Hepatic stellate cell (primary cell): ENCODE measurements around the gene APCDD1.
"Not testable (repeated sequence)": the region's sequence is repeated elsewhere in the genome, so short reads cannot be mapped to it uniquely, and the experiment has no call there.

Experiments
- DNase-seq: peaks from one replicate; pipeline ENCODE4 v3.0.0; 2011; ENCODE audit warnings: low spot score

Gene APCDD1

DNA sequence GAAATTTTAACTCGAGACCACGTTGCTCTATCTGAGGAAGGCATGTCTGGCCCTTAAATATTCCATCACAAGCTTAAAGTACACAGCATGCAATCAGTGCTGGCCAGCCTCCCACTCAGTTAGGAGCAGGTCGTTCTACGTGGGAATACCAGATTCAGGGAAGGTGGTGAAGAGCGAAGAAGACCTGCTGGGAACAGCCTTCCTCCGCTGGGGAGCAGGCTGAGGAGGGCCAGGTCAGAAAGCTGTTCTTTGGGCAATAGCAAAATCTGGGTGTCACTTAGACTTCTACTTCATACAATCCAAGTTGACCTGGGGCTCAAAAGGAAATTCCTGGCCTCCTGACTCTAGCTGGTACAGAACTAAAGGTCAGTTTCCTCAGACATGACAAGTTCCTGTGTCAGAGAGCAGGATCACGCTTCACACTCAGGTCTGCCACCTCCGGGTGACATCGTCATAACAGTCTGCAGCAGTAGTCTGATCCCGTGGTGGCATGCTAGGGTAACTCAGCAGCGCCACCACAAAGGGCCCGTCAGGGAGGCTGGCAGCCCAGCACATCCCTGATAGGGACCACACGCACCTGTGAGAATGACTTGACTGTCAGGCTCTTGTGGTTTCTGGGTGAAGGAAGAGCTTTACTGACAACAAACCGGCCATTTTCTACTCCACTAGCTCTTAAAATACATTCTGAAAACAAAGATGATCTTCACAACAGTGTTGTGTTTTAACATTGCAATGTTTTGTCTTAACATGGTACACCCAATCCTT, 36.1 kb downstream of the APCDD1 start:
- DNase-seq: no peak

DNA sequence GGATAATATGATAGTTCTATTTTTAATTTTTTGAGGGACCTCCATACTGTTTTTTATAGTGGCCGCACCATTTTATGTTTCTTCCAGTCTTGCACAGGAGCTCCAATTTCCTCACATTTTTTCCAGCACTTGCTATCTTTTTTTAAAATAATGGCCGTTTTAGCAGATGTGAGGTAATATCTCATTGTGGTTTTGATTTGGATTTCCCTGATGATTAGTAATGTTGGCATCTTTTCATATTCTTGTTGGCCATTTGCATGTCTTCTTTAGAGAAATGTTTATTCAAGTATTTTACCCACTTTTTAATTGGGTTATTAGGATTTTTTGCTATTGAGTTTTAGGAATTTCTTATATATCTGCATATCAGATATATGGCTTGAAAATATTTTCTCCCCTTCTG, 41.5 kb downstream of the APCDD1 start:
- no peak for DNase-seq

DNA sequence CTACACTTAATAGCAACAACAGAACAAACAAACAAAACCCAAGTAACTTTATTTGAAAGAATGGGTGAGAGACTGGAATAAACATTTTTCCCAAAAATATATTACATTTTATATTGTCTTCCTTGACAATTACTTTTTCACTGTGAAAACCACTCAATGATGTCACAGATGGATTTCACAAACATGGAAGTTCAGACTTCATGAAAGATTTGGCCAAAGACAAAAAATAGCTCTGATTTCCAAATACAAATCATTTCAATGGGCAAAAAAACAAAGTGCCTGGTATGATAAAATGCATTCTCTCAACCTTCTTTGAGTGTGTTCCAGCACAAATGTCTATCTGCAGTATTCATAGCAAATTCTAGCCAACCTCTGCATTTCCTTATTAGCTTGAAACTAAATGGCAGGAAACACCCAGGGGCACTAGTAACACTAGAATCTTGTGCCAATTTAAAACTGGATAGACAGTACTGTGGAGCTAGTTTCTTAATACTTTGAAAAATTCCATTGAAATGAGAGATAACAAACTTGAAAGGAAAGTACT, 42.8 kb downstream of the APCDD1 start:
- DNase-seq: no peak

DNA sequence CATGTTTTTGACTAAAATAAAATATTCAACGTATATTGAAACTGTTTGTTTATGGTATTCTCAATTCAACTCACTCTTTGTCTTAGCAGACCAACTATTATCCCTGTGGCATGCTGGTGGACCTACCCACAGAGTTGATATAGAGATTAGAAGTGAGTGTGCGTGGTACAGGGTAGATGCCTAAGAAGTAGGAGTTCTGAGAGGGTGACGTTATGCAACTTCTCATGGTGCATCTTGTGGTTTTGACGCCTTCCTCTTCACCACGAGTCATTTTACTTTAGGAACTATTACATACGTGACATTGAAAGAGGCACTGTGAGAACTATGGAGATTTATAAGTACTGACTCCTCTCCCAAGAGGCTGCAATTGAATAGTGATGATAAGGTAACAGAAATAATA, 44.8 kb downstream of the APCDD1 start:
- DNase-seq: no peak

DNA sequence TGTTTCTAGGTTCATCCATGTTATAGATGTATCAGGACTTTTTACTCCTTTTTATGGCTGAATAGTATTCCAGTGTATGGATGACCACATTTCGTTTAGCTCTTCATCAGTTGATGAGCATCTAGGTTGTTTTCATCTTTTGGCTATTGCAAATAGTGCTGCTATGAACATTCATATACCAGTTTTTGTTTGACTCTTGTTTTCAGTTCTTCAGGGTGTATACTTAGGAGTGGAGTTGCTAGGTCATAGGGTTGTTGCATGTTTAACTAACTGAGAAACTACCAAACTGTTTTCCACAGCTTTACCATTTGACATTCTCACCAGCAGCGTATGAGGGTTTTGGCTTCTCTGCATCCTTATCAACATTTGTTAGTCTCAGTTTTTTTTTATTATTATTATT, 45.6 kb downstream of the APCDD1 start:
- DNase-seq: no peak

DNA sequence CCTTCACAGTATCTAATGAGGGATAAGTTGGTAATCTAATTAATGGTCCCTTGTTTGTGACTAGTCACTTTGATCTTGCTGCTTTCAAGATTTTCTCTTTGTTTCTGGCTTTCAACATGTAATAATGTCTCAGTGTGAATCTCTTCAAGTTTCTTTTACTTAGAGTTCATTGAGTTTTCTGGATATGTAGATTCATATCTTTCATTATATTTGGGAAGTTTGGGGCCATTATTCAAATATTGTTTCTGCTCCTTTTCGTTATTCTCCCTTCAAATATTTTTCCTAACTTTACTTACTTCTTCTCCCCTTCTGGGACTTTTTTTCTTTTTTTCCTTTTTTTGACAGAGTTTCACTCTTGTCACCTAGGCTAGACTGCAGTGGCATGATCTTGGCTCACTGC, 50.3 kb downstream of the APCDD1 start:
- no peak for DNase-seq

DNA sequence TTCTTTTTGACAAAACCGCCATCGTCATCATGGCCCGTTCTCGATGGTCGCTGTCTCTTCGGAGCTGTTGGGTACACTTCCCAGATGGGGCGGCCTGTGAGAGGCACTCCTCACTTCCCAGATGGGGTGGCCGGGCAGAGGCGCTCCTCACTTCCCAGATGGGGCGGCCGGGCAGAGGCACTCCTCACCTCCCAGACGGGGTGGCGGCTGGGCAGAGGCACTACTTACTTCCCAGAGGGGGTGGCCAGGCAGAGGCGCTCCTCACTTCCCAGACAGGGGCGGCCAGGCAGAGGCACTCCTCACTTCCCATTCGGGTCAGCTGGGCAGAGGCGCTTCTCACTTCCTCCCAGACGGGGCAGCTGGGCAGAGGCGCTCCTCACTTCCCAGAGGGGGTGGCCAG, 51.5 kb downstream of the APCDD1 start:
- not testable (repeated sequence) for DNase-seq

DNA sequence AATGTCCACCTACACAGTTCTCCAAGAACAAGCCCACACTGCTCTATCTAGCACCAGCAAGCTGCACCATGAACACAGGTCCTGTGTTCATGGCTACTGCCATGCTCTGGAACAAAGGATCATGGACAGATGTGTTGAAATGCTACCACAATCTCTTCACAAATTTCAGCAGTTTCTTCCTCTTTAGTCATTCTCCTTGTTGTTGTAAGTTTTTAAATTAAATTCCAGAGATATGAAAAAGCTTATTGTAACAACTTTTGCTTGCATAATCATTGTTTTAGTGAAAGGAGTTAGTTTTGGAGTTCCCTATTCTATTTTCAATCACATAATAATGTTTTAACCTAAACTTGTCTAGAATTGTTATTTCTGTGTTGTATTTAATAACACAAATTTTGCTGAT, 54.2 kb downstream of the APCDD1 start:
- no peak for DNase-seq

DNA sequence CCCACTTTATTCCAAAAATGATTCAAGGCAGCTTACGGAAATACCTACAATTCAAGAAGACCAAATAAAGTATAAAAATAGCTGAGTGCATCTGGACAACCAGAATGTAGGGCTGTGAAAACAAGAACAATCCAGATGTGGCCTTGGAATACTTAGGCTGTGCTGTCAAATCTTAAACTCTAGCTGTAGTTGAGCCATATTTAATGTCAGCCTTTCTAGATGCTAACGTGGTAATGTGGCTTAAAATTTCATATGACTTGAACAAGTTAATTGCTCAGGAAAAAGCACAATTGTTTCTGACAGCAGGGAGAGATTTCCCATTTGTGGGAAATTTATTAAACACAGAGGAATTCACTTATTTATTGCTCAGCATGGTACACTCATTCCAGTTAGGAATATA, 56.8 kb downstream of the APCDD1 start:
- DNase-seq: no peak

DNA sequence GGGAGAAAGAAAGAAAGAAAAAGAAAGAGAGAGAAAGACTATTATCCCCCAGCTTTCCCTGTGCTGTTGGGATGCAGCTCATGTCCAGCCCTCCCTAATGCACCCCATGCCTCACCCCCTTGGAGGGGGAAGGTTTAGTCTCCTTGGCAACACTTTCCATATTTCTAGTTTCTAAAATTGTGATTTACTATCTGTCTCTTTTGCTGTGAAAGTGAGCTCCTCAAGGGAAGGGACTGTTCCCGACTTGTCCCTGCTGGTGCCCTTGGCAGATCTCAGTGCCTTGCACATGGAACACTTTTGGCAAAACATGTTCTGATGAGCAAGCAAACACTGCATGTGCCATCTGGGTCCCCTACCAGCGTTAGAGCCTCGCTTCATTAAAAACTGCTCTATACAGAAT, 59.6 kb downstream of the APCDD1 start:
- no peak for DNase-seq

DNA sequence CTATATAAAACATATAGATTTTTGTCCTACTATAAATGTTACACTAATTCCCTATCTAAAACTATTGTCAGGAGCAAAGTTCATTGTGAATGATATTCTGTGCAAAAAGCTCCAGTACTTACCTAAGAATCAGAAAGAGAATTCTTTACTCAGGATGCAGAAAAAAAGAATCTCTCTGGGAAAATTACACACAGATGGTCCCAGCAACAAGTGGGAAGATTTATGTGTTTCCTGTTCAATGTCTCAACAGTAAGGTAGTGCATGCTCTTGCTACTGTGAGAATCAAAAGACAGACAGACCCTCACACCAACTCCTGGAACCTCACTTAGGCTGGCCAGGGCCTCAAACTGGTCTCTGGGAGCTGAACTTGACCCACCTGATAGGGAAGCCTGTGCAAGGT, 60.2 kb downstream of the APCDD1 start:
- DNase-seq: no peak

DNA sequence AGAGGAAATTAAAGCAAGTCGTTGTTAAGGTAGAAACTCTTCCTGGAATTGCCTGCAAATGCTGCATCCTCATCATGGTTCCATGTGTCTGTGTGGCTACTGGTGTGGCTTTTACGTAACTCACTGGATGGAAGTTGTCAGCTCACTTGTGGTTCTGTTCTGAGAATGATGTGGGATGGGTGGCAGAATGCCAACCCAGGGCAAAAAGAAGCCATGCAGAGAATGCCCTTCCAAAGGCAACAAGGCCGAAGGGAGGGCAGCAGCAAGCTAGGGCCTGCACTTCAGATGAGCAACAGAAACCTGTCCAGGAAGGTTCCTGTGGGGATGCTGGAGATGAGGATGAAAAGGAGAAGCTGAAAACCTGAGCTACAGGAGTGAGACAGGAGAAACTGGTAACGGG, 61.0 kb downstream of the APCDD1 start:
- DNase-seq: no peak

DNA sequence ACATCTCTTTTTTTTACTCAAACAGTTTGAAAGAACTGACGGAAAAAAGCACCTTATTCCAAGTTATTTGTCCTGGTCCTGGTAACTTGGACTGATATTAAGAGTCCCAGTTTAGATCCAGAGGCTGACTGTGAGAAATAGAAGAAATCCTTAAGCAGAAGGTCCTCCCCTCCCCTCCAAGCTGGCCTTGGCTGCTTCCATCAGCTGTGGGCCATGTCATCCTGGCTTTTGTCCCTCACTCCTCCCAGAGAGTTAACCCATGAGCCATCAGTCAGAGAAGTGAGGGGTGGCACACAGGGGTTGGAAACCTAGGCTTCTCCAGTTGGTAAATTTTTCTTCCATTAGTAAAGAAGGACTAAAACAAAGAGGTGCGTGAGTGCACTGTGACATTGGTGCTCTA, 61.6 kb downstream of the APCDD1 start:
- DNase-seq: no peak

DNA sequence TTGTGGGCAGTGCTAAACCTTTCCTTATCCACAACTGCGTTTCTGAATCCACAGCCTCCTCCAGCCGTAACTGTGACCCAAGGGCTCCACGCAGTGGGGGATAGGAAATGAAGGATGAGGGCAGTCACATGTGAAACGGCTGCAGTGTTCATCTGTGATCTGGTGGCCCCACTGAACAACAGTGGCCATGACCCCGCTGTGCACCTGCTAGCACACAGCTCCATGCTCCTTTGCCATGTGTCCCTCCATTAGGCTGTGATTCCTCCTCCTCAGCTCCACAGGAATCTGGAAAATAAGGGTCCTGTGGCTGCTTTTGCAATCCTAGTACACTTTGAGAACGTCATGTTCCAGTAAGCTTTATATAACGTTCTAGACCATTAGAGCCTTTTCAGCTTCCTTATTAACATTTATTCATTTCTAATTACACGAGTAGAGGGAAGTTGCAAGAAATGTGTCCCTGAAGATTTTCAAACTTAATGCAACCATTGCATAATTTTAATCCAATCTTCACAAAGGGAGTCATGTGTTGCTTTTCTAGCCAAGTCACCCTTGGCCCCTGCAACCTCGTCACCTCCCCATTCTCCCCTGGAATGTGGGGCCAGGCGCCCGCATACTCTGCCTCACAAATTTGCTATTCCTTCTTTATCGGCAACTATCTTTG, 64.3 kb downstream of the APCDD1 start:
- peak; percentile 42 for DNase-seq

DNA sequence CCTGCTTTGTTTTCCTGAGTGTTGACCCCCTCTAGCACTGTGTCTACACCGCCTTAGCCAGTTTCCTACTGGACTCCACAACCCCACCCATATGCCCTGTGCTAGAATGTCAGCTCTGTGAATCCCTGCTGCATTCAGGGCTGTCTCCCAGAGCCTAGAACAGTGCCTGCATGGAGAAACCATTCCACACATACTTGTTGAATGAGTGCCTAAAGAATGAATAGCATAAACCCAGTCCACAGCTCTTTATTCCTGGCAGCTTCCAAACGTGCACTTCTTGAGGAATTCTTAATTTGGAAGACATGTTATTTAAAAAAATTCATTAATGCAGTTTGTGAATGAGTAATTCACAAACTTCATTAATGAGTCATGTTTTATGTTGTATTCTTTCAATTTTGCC, 64.9 kb downstream of the APCDD1 start:
- no peak for DNase-seq

DNA sequence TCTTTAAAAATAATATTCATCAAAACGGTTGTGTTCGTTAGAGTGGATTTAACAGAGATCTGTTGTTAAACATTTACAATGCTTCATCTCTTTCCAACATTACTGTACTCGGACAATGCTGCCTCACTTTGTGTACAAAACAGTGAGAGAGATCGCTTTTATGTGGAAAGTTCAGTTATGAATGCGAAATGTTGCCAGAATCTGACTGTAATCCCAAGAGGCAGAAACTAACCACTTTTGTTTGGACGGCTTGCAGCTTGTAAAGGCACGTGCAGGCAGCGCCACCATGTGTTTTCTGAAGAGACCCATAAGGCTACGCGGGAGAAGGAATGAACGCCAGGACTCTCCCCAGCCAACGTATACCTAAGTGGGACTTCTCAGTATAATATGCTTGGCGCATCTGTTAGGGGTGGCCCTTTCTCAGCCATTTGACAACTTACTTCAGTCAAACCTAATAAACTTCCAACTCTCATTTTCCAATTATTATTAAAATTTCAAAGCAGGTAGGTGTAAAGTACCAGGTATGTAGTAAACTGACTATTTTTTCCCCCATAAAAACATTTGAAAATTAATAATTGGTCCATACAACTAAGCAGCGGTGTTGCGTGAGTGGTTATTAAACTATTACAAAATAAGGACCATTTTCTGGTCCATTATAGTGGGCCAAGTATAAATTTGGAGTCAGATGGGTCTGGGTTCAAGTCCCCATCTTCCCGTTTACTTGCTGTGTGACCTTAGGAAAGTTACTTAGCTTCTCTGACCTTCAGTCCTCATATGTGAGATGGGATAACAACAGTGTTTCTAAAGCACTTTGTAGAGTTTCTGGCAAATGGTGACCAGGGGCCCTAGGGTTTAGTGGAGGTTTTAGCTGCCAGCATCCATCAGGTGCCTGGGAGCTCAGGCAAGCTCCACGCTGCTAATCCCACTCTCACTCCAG, 65.8 kb downstream of the APCDD1 start:
- DNase-seq: peak; percentile 84

DNA sequence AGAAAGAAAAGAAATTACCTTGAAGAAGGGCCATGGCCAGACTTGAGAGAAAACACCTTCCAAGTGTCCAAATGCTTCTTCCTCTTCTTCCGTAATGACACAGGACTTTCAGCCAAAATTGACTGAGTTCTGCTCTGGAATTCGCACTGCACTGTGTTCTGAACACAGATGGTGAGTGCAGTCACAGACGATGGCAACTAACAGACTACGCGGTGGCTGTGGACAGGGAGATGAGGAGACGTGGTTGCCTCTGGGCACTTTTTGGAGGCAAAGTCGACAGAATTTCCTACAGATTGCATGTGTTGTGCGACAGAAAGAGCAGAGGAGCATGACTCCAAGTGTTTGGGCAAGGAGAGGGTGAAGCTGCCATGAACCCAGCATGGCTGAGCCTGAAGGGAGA, 67.1 kb downstream of the APCDD1 start:
- no peak for DNase-seq

DNA sequence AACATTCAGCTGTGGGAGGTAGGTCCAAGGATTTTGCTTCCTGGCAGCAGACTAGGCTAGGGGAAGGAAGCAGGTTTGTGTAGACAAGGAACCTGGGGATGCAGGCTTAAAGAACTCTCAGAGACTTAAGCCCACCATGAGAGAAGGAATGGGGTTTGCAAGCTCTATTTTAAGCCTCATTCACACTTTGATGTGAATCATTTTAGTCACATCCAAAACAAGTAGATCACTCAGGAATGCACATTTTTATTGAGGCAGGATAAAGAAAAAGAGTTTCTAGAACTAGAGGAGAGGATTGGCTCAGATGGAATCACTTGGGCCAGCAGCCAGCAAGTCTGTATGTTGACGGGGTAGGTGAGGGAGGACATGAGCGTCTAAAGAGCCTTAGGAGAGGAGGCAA, 68.1 kb downstream of the APCDD1 start:
- no peak for DNase-seq

DNA sequence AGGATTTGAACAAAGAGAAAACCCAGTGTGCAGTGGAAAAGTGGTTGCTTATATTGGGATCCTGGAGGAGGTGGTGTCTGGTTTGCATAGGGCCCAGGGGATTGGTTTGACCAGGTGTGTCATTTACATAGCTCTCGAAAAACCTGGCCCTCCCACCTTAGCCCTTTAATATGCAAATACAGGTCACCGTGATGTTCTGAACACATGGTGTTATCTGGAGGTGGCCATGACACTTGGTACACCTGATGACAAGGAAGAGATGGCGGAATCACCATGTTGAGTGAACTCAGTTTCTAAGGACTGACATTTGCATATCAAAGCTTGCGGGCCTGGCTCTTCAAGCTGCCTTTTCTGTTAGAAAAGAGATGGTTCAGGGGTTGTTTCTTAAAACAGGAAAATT, 69.1 kb downstream of the APCDD1 start:
- DNase-seq: no peak

DNA sequence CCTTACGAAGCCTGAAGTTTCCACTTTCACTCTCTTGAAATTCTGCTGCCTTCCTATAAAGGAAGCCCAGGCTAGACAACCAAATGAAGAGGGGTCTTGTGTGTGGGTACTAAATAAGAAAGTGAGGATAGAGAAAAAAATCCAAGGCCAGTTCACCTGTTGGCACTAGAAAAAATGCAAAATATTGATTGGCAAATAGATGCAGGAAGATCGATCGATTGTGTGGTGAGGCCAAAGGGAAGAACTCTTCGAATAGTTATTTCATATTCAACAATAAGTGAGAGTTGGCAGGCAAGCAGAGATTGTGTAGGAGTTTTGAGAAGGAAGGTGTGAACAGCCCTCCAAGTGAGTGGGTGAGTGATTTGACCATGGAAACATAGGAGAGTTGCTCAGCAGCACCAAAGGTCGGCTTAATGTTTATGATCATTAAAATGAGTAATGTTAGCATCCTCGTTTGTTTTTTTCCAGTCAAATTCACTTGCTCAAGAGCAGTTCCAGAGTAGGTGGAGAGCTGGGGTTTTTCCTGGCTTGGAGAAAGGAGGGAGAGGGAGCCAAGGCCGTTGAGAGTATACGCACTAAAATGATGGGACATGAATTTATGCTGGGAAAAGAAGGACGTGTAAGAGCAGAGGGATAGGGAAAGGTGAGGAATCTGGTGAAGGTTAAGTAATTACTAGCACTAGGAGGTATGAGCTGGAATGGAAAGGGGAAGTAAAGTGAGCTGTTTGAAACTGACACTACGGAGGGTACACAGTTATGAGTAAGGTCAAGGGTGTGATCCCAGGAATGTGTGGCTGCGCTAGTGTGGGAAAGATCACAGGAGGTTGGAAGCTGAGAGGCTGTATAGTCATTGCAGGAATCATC, 70.3 kb downstream of the APCDD1 start:
- DNase-seq: no peak

DNA sequence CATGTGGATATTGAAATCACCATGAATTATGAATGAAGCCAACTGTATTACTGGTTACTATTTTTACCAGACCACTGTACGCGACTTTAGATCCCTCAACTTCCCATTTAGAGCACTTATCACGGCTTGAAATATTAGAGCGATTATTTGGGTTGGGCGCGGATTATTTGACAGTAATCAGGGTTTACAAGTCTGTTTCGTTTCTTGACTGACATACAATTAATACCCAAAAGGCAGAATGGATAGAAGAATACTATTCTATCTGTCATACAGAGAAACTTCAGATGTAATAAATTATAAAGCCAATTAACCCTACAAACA, 70.9 kb downstream of the APCDD1 start:
- no peak for DNase-seq
